Measurements from ENCODE around the gene CA12. TPM values are rescaled to one million over a fixed set of nuclear protein-coding genes. Genes with fewer than 3 reads are reported as not detected.
"Not testable (repeated sequence)": the region's sequence is repeated elsewhere in the genome, so short reads cannot be mapped to it uniquely, and the experiment has no call there.

CA12 gene
- total RNA-seq, 2 experiments from 2014 or later = 0.32 to 0.46 TPM

DNA sequence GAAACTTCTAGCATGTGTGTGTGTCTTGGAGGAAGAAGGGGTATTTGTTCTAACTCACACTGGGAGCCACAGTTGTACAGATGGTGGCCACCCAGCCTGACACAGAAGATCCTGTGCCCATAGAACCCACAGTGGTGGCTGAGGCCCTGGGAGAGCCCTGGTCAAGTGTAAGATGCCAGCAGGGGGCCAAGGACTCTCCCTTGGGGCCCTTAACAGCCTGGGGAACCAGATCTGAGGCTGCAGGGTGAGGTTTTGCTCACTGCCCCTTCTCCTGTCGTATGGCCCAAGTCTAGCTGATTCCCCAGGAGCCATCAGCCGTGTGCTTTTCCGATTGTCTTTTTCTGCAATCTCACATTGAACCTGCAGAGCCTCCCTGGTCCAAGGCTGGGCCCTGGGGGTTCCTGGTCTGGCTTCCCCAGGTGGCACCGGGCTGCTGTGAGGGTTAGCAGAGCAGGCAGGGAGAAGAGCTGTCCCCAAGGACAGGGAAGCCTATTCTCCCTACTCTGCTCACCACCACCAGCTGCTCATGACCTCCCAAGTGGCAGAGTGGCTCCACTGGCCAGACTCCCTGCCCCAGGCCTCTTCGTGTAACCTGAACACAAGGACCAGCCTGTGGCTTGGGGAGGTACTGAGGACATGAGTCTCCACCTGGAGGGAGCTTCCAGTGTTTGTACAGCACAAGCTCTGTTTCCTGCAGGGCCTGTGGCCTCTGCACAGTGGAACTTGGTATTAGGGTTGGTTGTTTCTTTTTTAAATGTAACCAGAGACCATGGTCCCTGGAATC is 51.9 kb downstream of the CA12 start:
- Mint-ChIP-seq H3K27me3 (no peaks in the 10 kb centered on the region), H3K36me3 (ENCODE audit: low read depth) (no peaks in the 10 kb centered on the region), H3K9me3 (ENCODE audit: low read depth) (no peaks in the 10 kb centered on the region), H3K4me1 (peaks cover 8% of the 10 kb centered on the region), H3K4me3 (no peak overlapping the region), H3K27ac (no peak overlapping the region)
- DNase-seq (no peak), ATAC-seq (no peak)
- intact Hi-C loops (cut with DNase I, micrococcal nuclease) = no loop called here
- ChIA-PET POLR2A (no interaction called here), CTCF (interaction anchor here (0.8 kb wide), 1 partner anchor 17 kb away, joined by 3 read pairs; no protein-coding TSS in a partner anchor)

- Mint-ChIP-seq H3K27ac (no peak overlapping the region), H3K9me3 (ENCODE audit: low read depth) (no peaks in the 10 kb centered on the region), H3K27me3 (no peaks in the 10 kb centered on the region), H3K4me1 (peaks cover 19% of the 10 kb centered on the region), H3K36me3 (ENCODE audit: low read depth) (no peaks in the 10 kb centered on the region), H3K4me3 (no peak overlapping the region)
- ATAC-seq (no peak), DNase-seq (no peak)
- ChIA-PET CTCF (interaction anchor here (0.7 kb wide), 1 partner anchor 419 kb away, joined by 4 read pairs; no protein-coding TSS in a partner anchor), POLR2A (no interaction called here)
- intact Hi-C loops (cut with DNase I, micrococcal nuclease) = no loop called here
Observed at GRCh38 chr15:63327648-63328421, 53.8 kb downstream of the CA12 start.

GRCh38 chr15:63324770-63325169 is 56.9 kb downstream of the CA12 start:
- CTCF ChIA-PET = interaction anchor here (0.7 to 1.0 kb wide), 2 partner anchors 46 to 78 kb away, joined by 3 to 5 read pairs; no protein-coding TSS in a partner anchor
- Mint-ChIP-seq H3K4me3 (no peak overlapping the region), H3K27me3 (no peaks in the 10 kb centered on the region), H3K9me3 (ENCODE audit: low read depth) (no peaks in the 10 kb centered on the region), H3K4me1 (peaks cover 16% of the 10 kb centered on the region), H3K36me3 (ENCODE audit: low read depth) (no peaks in the 10 kb centered on the region), H3K27ac (no peak overlapping the region)
- peak; percentile 92 for ATAC-seq
- POLR2A ChIA-PET = interaction anchor here (0.7 kb wide), 1 partner anchor 275 kb away, joined by 9 read pairs; no protein-coding TSS in a partner anchor
- peak; percentile 58 for DNase-seq
- intact Hi-C loops (cut with DNase I, micrococcal nuclease) = loop anchor here in 1 of 2 experiments (2.0 kb wide), 1 partner anchor 50 kb away; no protein-coding TSS in a partner anchor

DNA sequence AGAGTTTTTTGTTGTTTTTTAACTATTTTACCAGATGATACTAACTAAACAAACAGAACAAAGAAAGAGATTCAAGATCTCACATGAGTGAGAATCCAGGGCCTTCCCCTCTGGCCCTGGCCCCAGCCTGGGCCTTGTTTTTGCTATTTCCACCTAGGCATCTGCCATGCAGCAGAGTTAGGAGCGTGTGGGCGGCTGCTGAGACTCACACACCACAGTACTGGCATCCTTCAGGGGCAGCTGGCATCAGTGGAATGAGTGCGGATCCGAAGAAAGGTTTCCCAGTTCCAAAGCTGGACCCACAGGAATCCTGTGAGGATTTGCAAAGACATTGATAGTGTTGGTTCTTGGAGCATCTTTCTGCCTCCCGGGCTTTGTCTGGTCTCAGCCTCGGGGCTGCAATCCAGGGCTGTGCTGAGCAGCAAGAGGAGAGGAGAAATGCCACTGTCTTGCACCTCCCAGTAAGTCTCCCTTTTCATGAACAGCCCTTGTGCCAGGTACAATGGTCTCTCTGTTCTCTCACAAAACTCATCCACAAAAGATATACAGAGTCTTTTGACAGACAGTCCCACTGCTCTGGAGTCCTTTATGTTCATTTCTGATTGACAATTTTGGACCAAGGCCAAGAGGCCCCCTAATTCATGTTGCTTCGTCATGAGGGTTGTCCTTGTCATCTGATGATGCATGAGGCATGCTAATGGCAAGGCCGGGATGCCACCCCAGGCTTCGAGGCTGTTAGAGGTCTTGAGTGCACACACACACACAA is 57.7 kb downstream of the CA12 start:
- Mint-ChIP-seq H3K36me3 (ENCODE audit: low read depth) (no peaks in the 10 kb centered on the region), H3K4me1 (peaks cover 16% of the 10 kb centered on the region), H3K27me3 (no peaks in the 10 kb centered on the region), H3K9me3 (ENCODE audit: low read depth) (no peaks in the 10 kb centered on the region), H3K27ac (no peak overlapping the region), H3K4me3 (no peak overlapping the region)
- intact Hi-C loops (cut with DNase I, micrococcal nuclease) = loop anchor here in 1 of 2 experiments (2.0 kb wide), 1 partner anchor 51 kb away; no protein-coding TSS in a partner anchor
- POLR2A ChIA-PET = interaction anchor here (0.6 kb wide), 1 partner anchor 65 kb away, joined by 6 read pairs; no protein-coding TSS in a partner anchor
- CTCF ChIA-PET = interaction anchor here (0.7 to 1.0 kb wide), 2 partner anchors 47 to 79 kb away, joined by 3 to 5 read pairs; no protein-coding TSS in a partner anchor
- ATAC-seq = peak; percentile 50
- DNase-seq = peak; percentile 51

DNA sequence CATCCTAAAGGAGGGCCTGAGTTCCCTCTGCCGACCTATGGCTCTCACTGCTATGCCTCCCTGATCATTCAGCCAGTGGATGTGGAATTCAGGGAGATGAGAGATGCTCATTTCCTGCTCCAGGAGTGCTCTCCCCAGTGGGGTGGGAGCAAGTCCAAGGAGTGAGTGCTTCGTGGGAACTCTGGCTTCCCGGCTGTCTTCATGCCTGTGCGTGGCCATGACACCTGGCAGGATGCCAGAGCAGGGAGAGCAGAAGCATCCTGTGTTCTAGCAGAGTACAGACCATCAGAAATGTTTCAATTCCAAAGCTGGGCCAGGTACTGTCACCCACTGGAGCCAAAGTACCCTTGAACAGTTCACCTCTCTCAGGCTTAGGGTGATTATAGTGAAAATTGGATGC is 59.1 kb downstream of the CA12 start:
- ChIA-PET POLR2A (no interaction called here), CTCF (no interaction called here)
- no peak overlapping the region for H3K27ac Mint-ChIP-seq
- no peak overlapping the region for H3K4me3 Mint-ChIP-seq
- H3K9me3 Mint-ChIP-seq (ENCODE audit: low read depth) = no peaks in the 10 kb centered on the region
- DNase-seq (no peak), ATAC-seq (no peak)
- no peaks in the 10 kb centered on the region for H3K27me3 Mint-ChIP-seq
- intact Hi-C loops (cut with DNase I, micrococcal nuclease) = no loop called here
- H3K36me3 Mint-ChIP-seq (ENCODE audit: low read depth) = no peaks in the 10 kb centered on the region
- H3K4me1 Mint-ChIP-seq = peaks cover 16% of the 10 kb centered on the region

GRCh38 chr15:63321462-63321861 is 60.2 kb downstream of the CA12 start:
- intact Hi-C loops (cut with DNase I, micrococcal nuclease) = no loop called here
- Mint-ChIP-seq H3K27ac (no peak overlapping the region), H3K4me1 (peaks cover 16% of the 10 kb centered on the region), H3K4me3 (no peak overlapping the region), H3K36me3 (ENCODE audit: low read depth) (no peaks in the 10 kb centered on the region), H3K27me3 (peaks cover under 1% of the 10 kb centered on the region), H3K9me3 (ENCODE audit: low read depth) (no peaks in the 10 kb centered on the region)
- ChIA-PET CTCF (no interaction called here), POLR2A (no interaction called here)
- ATAC-seq (no peak), DNase-seq (no peak)

- DNase-seq; H3K27me3 Mint-ChIP-seq; H3K9me3 Mint-ChIP-seq (ENCODE audit: low read depth); POLR2A ChIA-PET; H3K27ac Mint-ChIP-seq; CTCF ChIA-PET; ATAC-seq; intact Hi-C loops (cut with DNase I, micrococcal nuclease); H3K4me3 Mint-ChIP-seq; H3K36me3 Mint-ChIP-seq (ENCODE audit: low read depth): not testable (repeated sequence)
- H3K4me1 Mint-ChIP-seq = peaks cover 16% of the 10 kb centered on the region
Observed at GRCh38 chr15:63320981-63321380, 60.7 kb downstream of the CA12 start.

DNA sequence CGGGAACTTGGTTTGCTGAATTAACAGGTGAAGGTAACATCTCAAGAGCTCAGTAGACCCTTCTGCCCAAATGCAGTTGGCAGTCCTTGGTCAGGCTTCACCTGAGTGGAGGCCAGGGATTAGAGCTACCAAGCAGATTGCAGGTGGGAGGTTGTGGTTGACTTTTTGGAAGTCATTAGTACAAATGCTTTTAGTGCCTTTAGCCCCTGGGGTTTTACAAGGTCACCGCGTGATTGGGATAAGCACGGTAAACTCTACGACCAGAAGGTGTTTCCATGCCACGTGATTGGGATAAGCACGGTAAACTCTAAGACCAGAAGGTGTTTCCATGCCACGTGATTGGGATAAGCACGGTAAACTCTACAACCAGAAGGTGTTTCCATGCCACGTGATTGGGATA is 61.2 kb downstream of the CA12 start:
- H3K27me3 Mint-ChIP-seq; ATAC-seq; H3K36me3 Mint-ChIP-seq (ENCODE audit: low read depth); H3K27ac Mint-ChIP-seq; intact Hi-C loops (cut with DNase I, micrococcal nuclease); H3K4me3 Mint-ChIP-seq; H3K9me3 Mint-ChIP-seq (ENCODE audit: low read depth); POLR2A ChIA-PET; DNase-seq: not testable (repeated sequence)
- H3K4me1 Mint-ChIP-seq = peaks cover 16% of the 10 kb centered on the region
- CTCF ChIA-PET = interaction anchor here (1.0 kb wide), 1 partner anchor 226 kb away, joined by 4 read pairs; no protein-coding TSS in a partner anchor

DNA sequence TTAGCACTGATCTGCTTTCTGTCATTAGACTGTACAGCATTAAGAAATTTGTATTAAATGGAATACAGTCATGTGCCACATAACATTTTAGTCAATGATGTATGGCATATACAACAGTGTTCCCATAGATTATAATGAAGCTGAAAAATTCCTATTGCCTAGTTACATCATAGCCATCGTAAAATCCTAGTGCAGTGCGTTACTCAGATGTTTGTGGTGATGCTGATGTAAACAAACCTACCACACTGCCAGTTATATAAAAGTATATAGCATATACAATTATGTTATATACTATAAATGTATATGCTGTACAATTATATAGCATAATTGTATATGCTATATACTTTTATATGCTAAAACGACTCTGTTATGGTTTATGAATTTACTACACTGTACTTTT is 62.6 kb downstream of the CA12 start:
- POLR2A ChIA-PET = no interaction called here
- CTCF ChIA-PET = no interaction called here
- ATAC-seq (no peak), DNase-seq (no peak)
- H3K27me3 Mint-ChIP-seq = peaks cover 3% of the 10 kb centered on the region
- intact Hi-C loops (cut with DNase I, micrococcal nuclease) = no loop called here
- H3K9me3 Mint-ChIP-seq (ENCODE audit: low read depth) = no peaks in the 10 kb centered on the region
- peaks cover 6% of the 10 kb centered on the region for H3K4me1 Mint-ChIP-seq
- no peak overlapping the region for H3K27ac Mint-ChIP-seq
- H3K36me3 Mint-ChIP-seq (ENCODE audit: low read depth) = no peaks in the 10 kb centered on the region
- no peak overlapping the region for H3K4me3 Mint-ChIP-seq

- no peak for DNase-seq
- ChIA-PET CTCF (interaction anchor here (0.6 to 0.9 kb wide), 5 partner anchors 18 to 1441 kb away, joined by 3 to 4 read pairs (median 3); no protein-coding TSS in a partner anchor), POLR2A (no interaction called here)
- H3K36me3 Mint-ChIP-seq (ENCODE audit: low read depth) = no peaks in the 10 kb centered on the region
- intact Hi-C loops (cut with DNase I, micrococcal nuclease) = no loop called here
- no peak for ATAC-seq
- no peak overlapping the region for H3K27ac Mint-ChIP-seq
- peaks cover 3% of the 10 kb centered on the region for H3K27me3 Mint-ChIP-seq
- H3K4me1 Mint-ChIP-seq = no peaks in the 10 kb centered on the region
- H3K9me3 Mint-ChIP-seq (ENCODE audit: low read depth) = no peaks in the 10 kb centered on the region
- no peak overlapping the region for H3K4me3 Mint-ChIP-seq
Observed at GRCh38 chr15:63318344-63318743, 63.3 kb downstream of the CA12 start.

GRCh38 chr15:63314409-63314808 is 67.2 kb downstream of the CA12 start:
- Mint-ChIP-seq H3K27ac (no peak overlapping the region), H3K9me3 (ENCODE audit: low read depth) (peaks cover 1% of the 10 kb centered on the region), H3K4me1 (no peaks in the 10 kb centered on the region), H3K36me3 (ENCODE audit: low read depth) (peaks cover 2% of the 10 kb centered on the region), H3K27me3 (peaks cover 3% of the 10 kb centered on the region), H3K4me3 (no peak overlapping the region)
- DNase-seq (no peak), ATAC-seq (no peak)
- intact Hi-C loops (cut with DNase I, micrococcal nuclease) = no loop called here
- ChIA-PET POLR2A (no interaction called here), CTCF (interaction anchor here (0.9 to 1.2 kb wide), 2 partner anchors 12 to 24 kb away, joined by 3 read pairs; no protein-coding TSS in a partner anchor)

All from activated CD4-positive, alpha-beta T cell treated with anti-CD3 and anti-CD28 coated beads for 36 hours (primary cell).